Heart left ventricle (tissue), 16 donors: Measurements from ENCODE around the gene CMIP. TPM values are rescaled to one million over a fixed set of nuclear protein-coding genes. Genes with fewer than 3 reads are reported as not detected.
A peak's percentile ranks its signal among the peaks of the same experiment; 100 is the strongest.

Source experiments
- ATAC-seq, 4 donors: fragments of 200-7000 bp; cut with Tn5 transposase; one replicate each; pipeline ENCODE4 v1.9.1; 2020 to 2022; ENCODE audit warnings: moderate library complexity in 4 of 4, mild to moderate bottlenecking in 3 of 4, moderate number of reproducible peaks in 1 of 4
- DNase-seq, 5 donors: peaks; one replicate each; pipeline ENCODE4 v3.0.0-alpha.2; 2020
- H3K27ac ChIP-seq, 12 donors: fragments of 200-600 bp; sonication (generic) in 4 of 12; one replicate each; pipeline versions ENCODE4 v1.5.0 to v1.8.0; 2016 to 2022; ENCODE audit warnings: mild to moderate bottlenecking in 2 of 12
- H3K27me3 ChIP-seq, 9 donors: fragments of 200-600 bp; sonication (generic) in 2 of 9; one replicate each; pipeline versions ENCODE4 v1.5.1 to v1.8.0; 2016 to 2022; ENCODE audit warnings: mild to moderate bottlenecking in 3 of 9
- H3K36me3 ChIP-seq, 9 donors: fragments of 200-600 bp; sonication (generic) in 2 of 9; one replicate each; pipeline versions ENCODE4 v1.5.0 to v1.8.0; 2018 to 2022; ENCODE audit warnings: mild to moderate bottlenecking in 2 of 9
- H3K4me1 ChIP-seq, 12 donors: fragments of 200-600 bp; sonication (generic) in 4 of 12; one replicate each; pipeline versions ENCODE4 v1.5.0 to v1.8.0; 2016 to 2022; ENCODE audit warnings: mild to moderate bottlenecking in 3 of 12
- H3K4me3 ChIP-seq, 12 donors: fragments of 200-600 bp; sonication (generic) in 4 of 12; one replicate each; pipeline versions ENCODE4 v1.5.0 to v1.8.0; 2017 to 2022; ENCODE audit warnings: mild to moderate bottlenecking in 9 of 12, moderate library complexity in 4 of 12
- H3K9me3 ChIP-seq, 12 donors: fragments of 200-600 bp; sonication (generic) in 4 of 12; one replicate each; pipeline versions ENCODE4 v1.5.0 to v1.8.0; 2016 to 2022; ENCODE audit warnings: mild to moderate bottlenecking in 1 of 12
- POLR2A ChIP-seq, 2 donors: fragments of 450-650 bp; IDR thresholded peaks; one replicate each; pipeline ENCODE4 v1.6.1; 2017; ENCODE audit warnings: antibody characterized with exemption in 2 of 2, mild to moderate bottlenecking in 2 of 2, moderate library complexity in 2 of 2
- WGBS, 4 donors: extraction: QIAGEN DNeasy Blood & Tissue Kit in 2 of 4; methylation state at CpG; one replicate each; pipeline versions ENCODE4 v1.1.5 to v1.1.7; 2013 to 2018; 5-methylcytosine and 5-hydroxymethylcytosine counted together
- intact Hi-C, 10 donors: fragments of 100-400 bp; cut with DNase I; formaldehyde crosslinking; loops; one replicate each; pipeline versions ENCODE4 v1.11.1 to v1.14.2; 2022
- polyA plus RNA-seq, 2 donors: library from polyadenylated mRNA; stranded (reverse); fragments of 200-250 nt; gene quantifications; one replicate each; pipeline ENCODE4 v1.2.3, GENCODE V29; 2013
- total RNA-seq, 9 donors: library from RNA; depleted of rRNA in 2 of 9; stranded (reverse); fragments of >200 nt in 2 of 9; fragmentation: NEBNext Ultra II Directional in 3 of 9; extraction: Animal tissue kit (Norgen Biotek cat#: 25700) in 3 of 9; gene quantifications; one replicate each; pipeline versions ENCODE4 v1.1.0 to v1.2.4, GENCODE V29; 2016 to 2023
- TF ChIP-seq, protein P1 (sequence below), 12 donors: fragments of 200-600 bp; sonication (generic) in 4 of 12; IDR thresholded peaks; one replicate each; pipeline versions ENCODE4 v1.5.0 to v1.8.0; 2018 to 2022; ENCODE audit warnings: antibody characterized with exemption in 12 of 12, mild to moderate bottlenecking in 5 of 12
- donor health status: ischemic (EF 13 %, LVEDD 7.1; RV severe dilation, severe dysfunction).
- donor health status: healthy with polysubstance abuse.
- donor health status: DM: no; HTN: yes; CAD: no.
- donor health status: DM: no; HTN: no; CAD: no.
- donor health status: ischemic (EF 25% LVEDD 6.9; RV normal size, moderate dysfunction).
- donor health status: ischemic (EF 25% LVEDD 5.7; RV mildly dilated, moderate dysfunction).
- donor health status: healthy.
- donor health status: DM: yes; HTN: yes; CAD: no.
- donor health status: ischemic (EF 35%, LVEDD 5.7; RV mildly dilated, moderate dysfunction).
- donor health status: nonischemic (EF 11% LVEDD 7.7; RV severe dilation, severe dysfunction).
- donor health status: DM: yes; HTN: yes; CAD: no.
- donor health status: PGD.
- donor health status: ischemic (EF 29% LVEDD 5.4; RV normal size, mild dysfunction).
- donor health status: nonischemic (EF 23%, LVEDD 6.1; RV moderate dilation, normal function).

Gene CMIP
- total and polyA plus RNA-seq, 11 donors: 4.1 to 48.8 (median 10.6) TPM

DNA sequence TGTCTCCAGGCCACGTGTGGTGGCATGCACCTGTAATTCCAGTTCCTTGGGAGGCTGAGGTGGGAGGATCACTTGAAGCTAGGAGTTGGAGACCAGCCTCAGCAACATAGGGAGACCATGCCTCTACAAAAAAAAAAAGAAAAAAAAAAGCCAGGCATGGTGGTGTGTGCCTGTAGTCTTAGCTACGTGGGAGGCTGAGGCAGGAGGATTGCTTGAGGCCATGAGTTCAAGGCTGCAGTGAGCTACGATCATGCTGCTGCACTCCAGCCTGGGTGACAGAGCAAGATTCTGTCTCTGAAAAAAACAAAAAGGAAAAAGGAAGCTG is 103.9 kb downstream of the CMIP start:
- Histone ChIP-seq H3K27me3 (no peaks in the 10 kb centered on the region), H3K9me3 (no peaks in the 10 kb centered on the region), H3K4me3 (no peak overlapping the region), H3K4me1 (peaks cover 0 to 84% (median 28%) of the 10 kb centered on the region in 12 donors), H3K36me3 (no peaks in the 10 kb centered on the region), H3K27ac (no peak overlapping the region)
- WGBS, 4 donors: 91 to 98% (median 93%) methylated on average over 3 of the region's 3 CpGs
- ATAC-seq (no peak), DNase-seq (no peak)
- TF ChIP-seq, protein P1, sequence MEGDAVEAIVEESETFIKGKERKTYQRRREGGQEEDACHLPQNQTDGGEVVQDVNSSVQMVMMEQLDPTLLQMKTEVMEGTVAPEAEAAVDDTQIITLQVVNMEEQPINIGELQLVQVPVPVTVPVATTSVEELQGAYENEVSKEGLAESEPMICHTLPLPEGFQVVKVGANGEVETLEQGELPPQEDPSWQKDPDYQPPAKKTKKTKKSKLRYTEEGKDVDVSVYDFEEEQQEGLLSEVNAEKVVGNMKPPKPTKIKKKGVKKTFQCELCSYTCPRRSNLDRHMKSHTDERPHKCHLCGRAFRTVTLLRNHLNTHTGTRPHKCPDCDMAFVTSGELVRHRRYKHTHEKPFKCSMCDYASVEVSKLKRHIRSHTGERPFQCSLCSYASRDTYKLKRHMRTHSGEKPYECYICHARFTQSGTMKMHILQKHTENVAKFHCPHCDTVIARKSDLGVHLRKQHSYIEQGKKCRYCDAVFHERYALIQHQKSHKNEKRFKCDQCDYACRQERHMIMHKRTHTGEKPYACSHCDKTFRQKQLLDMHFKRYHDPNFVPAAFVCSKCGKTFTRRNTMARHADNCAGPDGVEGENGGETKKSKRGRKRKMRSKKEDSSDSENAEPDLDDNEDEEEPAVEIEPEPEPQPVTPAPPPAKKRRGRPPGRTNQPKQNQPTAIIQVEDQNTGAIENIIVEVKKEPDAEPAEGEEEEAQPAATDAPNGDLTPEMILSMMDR (IDR thresholded peaks at IDR 0.05): no peak
- TF ChIP-seq POLR2A (IDR thresholded peaks at IDR 0.05): no peak
- intact Hi-C loops: no loop called here

DNA sequence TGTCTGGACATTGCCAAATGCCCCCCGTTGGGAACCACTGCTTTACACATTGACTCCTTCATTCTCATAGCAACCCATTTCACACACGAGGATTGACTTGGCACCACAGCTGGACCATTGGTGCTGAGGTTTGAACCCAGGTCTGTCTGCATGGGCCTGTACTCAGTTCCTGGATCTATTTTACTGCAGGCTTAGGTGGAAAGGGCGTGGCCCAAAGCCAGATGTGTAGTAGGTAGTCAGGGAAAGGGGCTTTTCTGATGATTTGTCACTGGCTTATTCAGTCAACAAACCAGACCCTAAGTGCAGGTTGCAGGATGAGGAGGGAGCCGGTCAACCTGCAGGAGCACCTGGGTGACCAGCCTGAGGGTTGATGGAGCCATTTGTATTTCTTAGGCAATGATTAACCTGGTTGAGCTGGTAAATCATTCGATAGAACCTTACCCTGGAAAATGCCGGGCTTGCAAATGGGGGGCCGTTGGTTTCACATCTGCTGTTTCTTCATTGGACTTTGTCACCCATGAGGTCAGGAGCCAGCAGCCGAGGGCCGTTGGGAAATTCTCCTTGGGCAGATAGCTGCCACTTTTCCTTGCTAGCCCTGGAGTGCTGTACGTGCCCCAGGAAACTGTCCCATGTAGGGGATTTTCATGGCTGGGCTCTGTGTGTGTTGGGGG is 104.4 kb downstream of the CMIP start:
- Histone ChIP-seq H3K4me3 (no peak overlapping the region), H3K4me1 (peaks cover 0 to 84% (median 29%) of the 10 kb centered on the region in 12 donors), H3K36me3 (no peaks in the 10 kb centered on the region), H3K9me3 (no peaks in the 10 kb centered on the region), H3K27ac (no peak overlapping the region), H3K27me3 (no peaks in the 10 kb centered on the region)
- WGBS, 4 donors: 81 to 88% (median 87%) methylated on average over 10 of the region's 10 CpGs
- intact Hi-C loops: no loop called here
- peak in 1 of 5 donors; percentile 13 for DNase-seq
- no peak for ATAC-seq
- no peak for TF ChIP-seq POLR2A (IDR thresholded peaks at IDR 0.05)
- TF ChIP-seq, protein P1 (IDR thresholded peaks at IDR 0.05): no peak

DNA sequence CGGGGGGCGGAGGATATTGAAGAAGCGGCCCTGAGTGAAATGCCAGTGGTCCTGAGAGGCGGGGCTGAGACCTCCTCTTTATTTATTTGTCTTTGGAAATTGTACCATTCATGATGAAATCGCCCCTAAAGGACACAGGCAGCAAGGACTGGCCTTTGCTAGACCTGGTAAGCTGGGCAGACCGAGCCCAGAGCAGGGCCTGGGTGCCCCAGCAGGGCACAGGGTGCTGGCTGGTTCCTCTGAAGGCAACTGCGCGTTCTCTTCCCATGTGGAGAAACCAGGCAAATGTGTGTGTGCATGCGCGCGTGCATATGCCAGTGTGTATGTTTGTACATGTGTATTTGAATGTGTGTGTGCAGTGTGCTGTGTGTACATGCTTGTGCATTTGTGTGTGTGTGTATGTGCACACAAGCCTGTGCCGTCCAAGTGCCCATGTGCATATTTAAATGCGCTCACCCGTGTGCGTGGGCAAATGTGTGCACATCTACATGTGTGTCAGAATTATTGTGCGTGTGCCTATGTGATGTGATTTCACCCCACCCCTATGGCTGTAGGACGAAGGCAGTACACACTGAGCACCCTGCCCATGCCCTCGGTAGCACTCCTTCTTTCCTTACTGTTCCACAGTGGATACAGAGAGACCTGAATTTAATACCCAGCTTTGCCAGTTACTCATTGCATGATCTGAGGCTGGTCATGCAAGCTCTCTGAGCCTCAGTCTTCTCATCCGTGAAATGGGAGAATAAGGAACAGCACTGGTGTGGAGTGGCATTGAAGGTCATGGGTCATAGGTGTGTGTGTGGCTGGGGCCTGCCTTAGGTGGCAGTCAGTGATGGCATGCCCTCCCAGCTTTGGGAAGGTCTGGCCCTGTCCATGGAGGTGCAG is 105.2 kb downstream of the CMIP start:
- Histone ChIP-seq H3K4me1 (peaks cover 0 to 84% (median 34%) of the 10 kb centered on the region in 12 donors), H3K27ac (peak overlapping the region in 1 of 12 donors; percentile 32), H3K27me3 (no peaks in the 10 kb centered on the region), H3K4me3 (no peak overlapping the region), H3K36me3 (no peaks in the 10 kb centered on the region), H3K9me3 (peaks cover 0 to 3% (median 0%) of the 10 kb centered on the region in 12 donors)
- TF ChIP-seq, protein P1 (IDR thresholded peaks at IDR 0.05): no peak
- no peak for TF ChIP-seq POLR2A (IDR thresholded peaks at IDR 0.05)
- 97 to 98% (median 98%) methylated on average over 19 of the region's 19 CpGs for WGBS, 4 donors
- intact Hi-C loops: loop anchor here in 1 of 10 donors (10.0 kb wide), 1 partner anchor 65 kb away; no protein-coding TSS in a partner anchor
- ATAC-seq (no peak), DNase-seq (peak in 1 of 5 donors; percentile 4)

DNA sequence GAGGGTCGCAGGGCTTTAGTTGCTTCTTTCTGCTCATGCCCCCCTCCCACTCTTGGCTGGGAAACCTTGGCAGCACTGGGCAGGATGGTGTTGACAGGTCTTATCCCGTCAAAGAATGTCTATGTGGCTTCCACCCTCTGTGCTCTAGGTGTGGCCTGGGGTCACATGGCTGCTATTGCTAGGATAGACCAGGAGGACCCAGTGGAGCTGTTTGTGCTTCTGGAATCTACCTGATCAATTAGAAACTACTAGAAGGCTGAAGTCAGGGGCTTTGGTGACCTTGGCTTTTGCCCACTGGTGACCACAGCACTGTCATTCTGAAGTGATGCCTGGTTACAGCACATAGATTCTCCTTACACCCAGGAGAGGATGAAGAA is 105.8 kb downstream of the CMIP start:
- intact Hi-C loops: loop anchor here in 1 of 10 donors (10.0 kb wide), 1 partner anchor 64 kb away; no protein-coding TSS in a partner anchor
- DNase-seq (peak in 1 of 5 donors; percentile 4), ATAC-seq (no peak)
- TF ChIP-seq POLR2A (IDR thresholded peaks at IDR 0.05): no peak
- TF ChIP-seq, protein P1 (IDR thresholded peaks at IDR 0.05): no peak
- Histone ChIP-seq H3K27ac (peak overlapping the region in 1 of 12 donors; percentile 32), H3K4me1 (peaks cover 0 to 80% (median 40%) of the 10 kb centered on the region in 12 donors), H3K27me3 (no peaks in the 10 kb centered on the region), H3K9me3 (peaks cover 0 to 3% (median 0%) of the 10 kb centered on the region in 12 donors), H3K4me3 (no peak overlapping the region), H3K36me3 (no peaks in the 10 kb centered on the region)
- WGBS, 4 donors: 34 to 54% (median 46%) methylated on average over 2 of the region's 2 CpGs
